ENCODE data around the gene WDFY3.

- TF ChIP-seq EZH2 (IDR thresholded peaks at IDR 0.05; ENCODE audit: borderline replicate concordance): no peak
- no peak for TF ChIP-seq CTCF (IDR thresholded peaks at IDR 0.05; ENCODE audit: poor library complexity)
- no peak for TF ChIP-seq EZH2phosphoT487 (IDR thresholded peaks at IDR 0.05; ENCODE audit: low read depth, severe bottlenecking, unreplicated experiment)
Measured at GRCh38 chr4:84895283-84895682, 71.2 kb downstream of the WDFY3 start.

All from hepatocyte (in vitro differentiated cells).